HepG2 (cell line): Measurements from ENCODE around the gene HP1BP3. TPM values are rescaled to one million over a fixed set of nuclear protein-coding genes. Genes with fewer than 3 reads are reported as not detected.

Experiments
- FOXA3 ChIP-seq: IDR thresholded peaks from 2 replicates; pipeline ENCODE4 v1.6.1; 2016; ENCODE audit warnings: missing genetic modification reagents, missing compliant biosample characterization
- GZF1 ChIP-seq: sonication (generic); formaldehyde crosslinking; IDR thresholded peaks from 2 replicates; pipeline ENCODE4 v1.5.1; 2020; ENCODE audit warnings: mild to moderate bottlenecking, missing genetic modification reagents
- NBN ChIP-seq: fragments of 450-650 bp; conservative IDR thresholded peaks from 2 replicates; pipeline ENCODE4 v1.6.1; 2017
- SMC3 ChIP-seq: IDR thresholded peaks from 2 replicates; pipeline ENCODE4 v1.6.1; 2011; ENCODE audit warnings: low read length, improper control_type of control experiment
- TBL1XR1 ChIP-seq: fragments of 150-350 bp; IDR thresholded peaks from 2 replicates; pipeline ENCODE4 v1.6.1; 2014; ENCODE audit warnings: borderline replicate concordance, low read length; ENCODE audit not compliant: partially characterized antibody
- TOE1 ChIP-seq: sonication (generic); formaldehyde crosslinking; IDR thresholded peaks from 2 replicates; pipeline ENCODE4 v1.4.0; 2020; ENCODE audit warnings: mild to moderate bottlenecking, missing genetic modification reagents
- ZBTB42 ChIP-seq: sonication (generic); formaldehyde crosslinking; IDR thresholded peaks from 2 replicates; pipeline ENCODE4 v1.5.0; 2020; ENCODE audit warnings: mild to moderate bottlenecking, missing genetic modification reagents
- ZNF138 ChIP-seq: sonication (generic); formaldehyde crosslinking; IDR thresholded peaks from 2 replicates; pipeline ENCODE4 v1.5.0; 2020; ENCODE audit warnings: mild to moderate bottlenecking, low read depth, missing genetic modification reagents
- ZNF232 ChIP-seq: sonication (generic); formaldehyde crosslinking; IDR thresholded peaks from 2 replicates; pipeline ENCODE4 v1.4.0; 2020; ENCODE audit warnings: missing genetic modification reagents, borderline replicate concordance
- ZNF780A ChIP-seq: sonication (generic); formaldehyde crosslinking; IDR thresholded peaks from 2 replicates; pipeline ENCODE4 v1.8.0; 2022; ENCODE audit warnings: mild to moderate bottlenecking, missing genetic modification reagents, moderate library complexity
- polyA plus RNA-seq, 8 experiments: library from polyadenylated mRNA; depleted of rRNA in 3 of 8; stranded (reverse) in 7 of 8; unstranded in 1 of 8; fragments of >200 nt; fragmentation: Illumina TruSeq in 4 of 8; extraction: Trizol in 4 of 8; gene quantifications; 2 replicates each; pipeline versions ENCODE4 v1.2.1 to v1.2.3, GENCODE V29; 2011 to 2016; ENCODE audit warnings: low read depth in 4 of 8, missing spikeins in 1 of 8, mixed read lengths in 1 of 8; ENCODE audit not compliant: insufficient read depth in 1 of 8
- total RNA-seq, 5 experiments: library from RNA; depleted of rRNA; stranded (reverse); fragments of >200 nt; fragmentation: Illumina TruSeq; extraction: Trizol; gene quantifications; 2 replicates each; pipeline ENCODE4 v1.2.3, GENCODE V29; 2016; ENCODE audit warnings: low read depth in 1 of 5
- TF ChIP-seq, protein P1 (sequence below): sonication (generic); formaldehyde crosslinking; IDR thresholded peaks from 2 replicates; pipeline ENCODE4 v1.4.0; 2020; ENCODE audit warnings: missing genetic modification reagents
- TF ChIP-seq, protein P2 (sequence below): sonication (generic); formaldehyde crosslinking; conservative IDR thresholded peaks from 2 replicates; pipeline ENCODE4 v1.5.0; 2020; ENCODE audit warnings: missing genetic modification reagents
- TF ChIP-seq, protein P3 (sequence below): sonication (generic); formaldehyde crosslinking; IDR thresholded peaks from 2 replicates; pipeline ENCODE4 v1.8.0; 2022; ENCODE audit warnings: mild to moderate bottlenecking, missing genetic modification reagents
- TF ChIP-seq, protein P4 (sequence below): sonication (generic); formaldehyde crosslinking; IDR thresholded peaks from 2 replicates; pipeline ENCODE4 v1.4.0; 2020; ENCODE audit warnings: mild to moderate bottlenecking, missing genetic modification reagents
- TF ChIP-seq, protein P5 (sequence below): sonication (generic); formaldehyde crosslinking; conservative IDR thresholded peaks from 2 replicates; pipeline ENCODE4 v1.8.0; 2022; ENCODE audit warnings: mild to moderate bottlenecking, moderate library complexity, missing genetic modification reagents
- TF ChIP-seq, protein P6 (sequence below): sonication (generic); formaldehyde crosslinking; IDR thresholded peaks from 2 replicates; pipeline ENCODE4 v1.4.0; 2020; ENCODE audit warnings: mild to moderate bottlenecking, missing genetic modification reagents, borderline replicate concordance

The HP1BP3 gene
- total and polyA plus RNA-seq, 2 of the 13 experiments (the other 11 are each of a cell fraction or from before 2014, with no cell fraction given): 98.5 to 137 TPM

DNA sequence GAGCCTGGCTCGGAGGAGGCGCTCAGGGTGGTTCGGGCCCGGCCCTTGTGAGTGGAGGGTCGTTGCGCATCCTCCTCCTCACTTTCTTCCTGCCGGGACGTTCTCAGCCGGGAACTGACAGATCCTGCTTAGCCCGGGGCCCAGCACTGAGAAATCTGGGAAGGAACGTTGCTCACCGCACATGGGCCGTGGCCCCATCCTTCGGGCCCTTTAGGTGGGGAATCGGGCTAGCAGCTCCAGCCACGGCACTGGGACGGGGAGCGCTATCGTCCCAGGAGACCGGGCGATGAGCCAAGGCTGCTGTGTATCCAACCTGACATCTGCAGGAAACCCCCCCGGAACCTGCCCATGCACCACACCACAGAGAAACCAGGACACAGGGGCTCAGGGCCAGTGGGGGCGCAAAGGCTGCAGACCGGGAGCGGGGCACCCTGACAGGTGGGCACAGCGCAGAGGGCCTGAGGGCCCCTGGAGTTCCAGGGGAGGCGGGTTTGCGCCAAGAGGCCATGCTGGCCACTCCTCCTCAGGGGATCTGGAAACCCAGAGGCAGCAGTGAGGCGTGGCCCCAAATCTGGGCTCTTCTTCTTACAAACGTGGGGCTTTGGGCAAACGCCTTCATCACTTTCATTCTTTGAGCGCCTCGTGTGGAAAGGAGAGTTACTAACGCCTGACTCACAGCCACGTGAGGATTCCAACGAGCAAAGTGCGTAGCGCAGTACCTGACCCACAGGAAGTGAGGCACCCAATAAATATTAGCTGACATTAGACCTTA, 54.3 kb downstream of the HP1BP3 start, which contains the start of gene SH2D5 (continued):
- TF ChIP-seq, protein P1, sequence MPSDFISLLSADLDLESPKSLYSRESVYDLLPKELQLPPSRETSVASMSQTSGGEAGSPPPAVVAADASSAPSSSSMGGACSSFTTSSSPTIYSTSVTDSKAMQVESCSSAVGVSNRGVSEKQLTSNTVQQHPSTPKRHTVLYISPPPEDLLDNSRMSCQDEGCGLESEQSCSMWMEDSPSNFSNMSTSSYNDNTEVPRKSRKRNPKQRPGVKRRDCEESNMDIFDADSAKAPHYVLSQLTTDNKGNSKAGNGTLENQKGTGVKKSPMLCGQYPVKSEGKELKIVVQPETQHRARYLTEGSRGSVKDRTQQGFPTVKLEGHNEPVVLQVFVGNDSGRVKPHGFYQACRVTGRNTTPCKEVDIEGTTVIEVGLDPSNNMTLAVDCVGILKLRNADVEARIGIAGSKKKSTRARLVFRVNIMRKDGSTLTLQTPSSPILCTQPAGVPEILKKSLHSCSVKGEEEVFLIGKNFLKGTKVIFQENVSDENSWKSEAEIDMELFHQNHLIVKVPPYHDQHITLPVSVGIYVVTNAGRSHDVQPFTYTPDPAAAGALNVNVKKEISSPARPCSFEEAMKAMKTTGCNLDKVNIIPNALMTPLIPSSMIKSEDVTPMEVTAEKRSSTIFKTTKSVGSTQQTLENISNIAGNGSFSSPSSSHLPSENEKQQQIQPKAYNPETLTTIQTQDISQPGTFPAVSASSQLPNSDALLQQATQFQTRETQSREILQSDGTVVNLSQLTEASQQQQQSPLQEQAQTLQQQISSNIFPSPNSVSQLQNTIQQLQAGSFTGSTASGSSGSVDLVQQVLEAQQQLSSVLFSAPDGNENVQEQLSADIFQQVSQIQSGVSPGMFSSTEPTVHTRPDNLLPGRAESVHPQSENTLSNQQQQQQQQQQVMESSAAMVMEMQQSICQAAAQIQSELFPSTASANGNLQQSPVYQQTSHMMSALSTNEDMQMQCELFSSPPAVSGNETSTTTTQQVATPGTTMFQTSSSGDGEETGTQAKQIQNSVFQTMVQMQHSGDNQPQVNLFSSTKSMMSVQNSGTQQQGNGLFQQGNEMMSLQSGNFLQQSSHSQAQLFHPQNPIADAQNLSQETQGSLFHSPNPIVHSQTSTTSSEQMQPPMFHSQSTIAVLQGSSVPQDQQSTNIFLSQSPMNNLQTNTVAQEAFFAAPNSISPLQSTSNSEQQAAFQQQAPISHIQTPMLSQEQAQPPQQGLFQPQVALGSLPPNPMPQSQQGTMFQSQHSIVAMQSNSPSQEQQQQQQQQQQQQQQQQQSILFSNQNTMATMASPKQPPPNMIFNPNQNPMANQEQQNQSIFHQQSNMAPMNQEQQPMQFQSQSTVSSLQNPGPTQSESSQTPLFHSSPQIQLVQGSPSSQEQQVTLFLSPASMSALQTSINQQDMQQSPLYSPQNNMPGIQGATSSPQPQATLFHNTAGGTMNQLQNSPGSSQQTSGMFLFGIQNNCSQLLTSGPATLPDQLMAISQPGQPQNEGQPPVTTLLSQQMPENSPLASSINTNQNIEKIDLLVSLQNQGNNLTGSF (CRISPR knock-in tag): peak; percentile 24; the same call in 1 of the 2 replicates
- TF ChIP-seq ZNF232 (CRISPR knock-in tag): peak; percentile 87; the same call in 1 of the 2 replicates
- no peak for TF ChIP-seq TOE1 (CRISPR knock-in tag)
- TF ChIP-seq, protein P2, sequence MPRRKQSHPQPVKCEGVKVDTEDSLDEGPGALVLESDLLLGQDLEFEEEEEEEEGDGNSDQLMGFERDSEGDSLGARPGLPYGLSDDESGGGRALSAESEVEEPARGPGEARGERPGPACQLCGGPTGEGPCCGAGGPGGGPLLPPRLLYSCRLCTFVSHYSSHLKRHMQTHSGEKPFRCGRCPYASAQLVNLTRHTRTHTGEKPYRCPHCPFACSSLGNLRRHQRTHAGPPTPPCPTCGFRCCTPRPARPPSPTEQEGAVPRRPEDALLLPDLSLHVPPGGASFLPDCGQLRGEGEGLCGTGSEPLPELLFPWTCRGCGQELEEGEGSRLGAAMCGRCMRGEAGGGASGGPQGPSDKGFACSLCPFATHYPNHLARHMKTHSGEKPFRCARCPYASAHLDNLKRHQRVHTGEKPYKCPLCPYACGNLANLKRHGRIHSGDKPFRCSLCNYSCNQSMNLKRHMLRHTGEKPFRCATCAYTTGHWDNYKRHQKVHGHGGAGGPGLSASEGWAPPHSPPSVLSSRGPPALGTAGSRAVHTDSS (CRISPR knock-in tag): no peak
- TF ChIP-seq, protein P3, sequence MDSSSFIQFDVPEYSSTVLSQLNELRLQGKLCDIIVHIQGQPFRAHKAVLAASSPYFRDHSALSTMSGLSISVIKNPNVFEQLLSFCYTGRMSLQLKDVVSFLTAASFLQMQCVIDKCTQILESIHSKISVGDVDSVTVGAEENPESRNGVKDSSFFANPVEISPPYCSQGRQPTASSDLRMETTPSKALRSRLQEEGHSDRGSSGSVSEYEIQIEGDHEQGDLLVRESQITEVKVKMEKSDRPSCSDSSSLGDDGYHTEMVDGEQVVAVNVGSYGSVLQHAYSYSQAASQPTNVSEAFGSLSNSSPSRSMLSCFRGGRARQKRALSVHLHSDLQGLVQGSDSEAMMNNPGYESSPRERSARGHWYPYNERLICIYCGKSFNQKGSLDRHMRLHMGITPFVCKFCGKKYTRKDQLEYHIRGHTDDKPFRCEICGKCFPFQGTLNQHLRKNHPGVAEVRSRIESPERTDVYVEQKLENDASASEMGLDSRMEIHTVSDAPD: no peak
- TF ChIP-seq, protein P4, sequence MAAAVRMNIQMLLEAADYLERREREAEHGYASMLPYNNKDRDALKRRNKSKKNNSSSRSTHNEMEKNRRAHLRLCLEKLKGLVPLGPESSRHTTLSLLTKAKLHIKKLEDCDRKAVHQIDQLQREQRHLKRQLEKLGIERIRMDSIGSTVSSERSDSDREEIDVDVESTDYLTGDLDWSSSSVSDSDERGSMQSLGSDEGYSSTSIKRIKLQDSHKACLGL (CRISPR knock-in tag): no peak; the same call in 1 of the 2 replicates
- TF ChIP-seq ZBTB42 (CRISPR knock-in tag): no peak; the same call in 1 of the 2 replicates
- TF ChIP-seq, protein P5, sequence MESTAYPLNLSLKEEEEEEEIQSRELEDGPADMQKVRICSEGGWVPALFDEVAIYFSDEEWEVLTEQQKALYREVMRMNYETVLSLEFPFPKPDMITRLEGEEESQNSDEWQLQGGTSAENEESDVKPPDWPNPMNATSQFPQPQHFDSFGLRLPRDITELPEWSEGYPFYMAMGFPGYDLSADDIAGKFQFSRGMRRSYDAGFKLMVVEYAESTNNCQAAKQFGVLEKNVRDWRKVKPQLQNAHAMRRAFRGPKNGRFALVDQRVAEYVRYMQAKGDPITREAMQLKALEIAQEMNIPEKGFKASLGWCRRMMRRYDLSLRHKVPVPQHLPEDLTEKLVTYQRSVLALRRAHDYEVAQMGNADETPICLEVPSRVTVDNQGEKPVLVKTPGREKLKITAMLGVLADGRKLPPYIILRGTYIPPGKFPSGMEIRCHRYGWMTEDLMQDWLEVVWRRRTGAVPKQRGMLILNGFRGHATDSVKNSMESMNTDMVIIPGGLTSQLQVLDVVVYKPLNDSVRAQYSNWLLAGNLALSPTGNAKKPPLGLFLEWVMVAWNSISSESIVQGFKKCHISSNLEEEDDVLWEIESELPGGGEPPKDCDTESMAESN (CRISPR knock-in tag): no peak; the same call in 1 of the 2 replicates
- no peak for TF ChIP-seq ZNF138
- peak; percentile 47; the same call in 1 of the 2 replicates for TF ChIP-seq FOXA3 (CRISPR knock-in tag)
- TF ChIP-seq NBN: no peak
- TF ChIP-seq ZNF780A: no peak
- TF ChIP-seq, protein P6, sequence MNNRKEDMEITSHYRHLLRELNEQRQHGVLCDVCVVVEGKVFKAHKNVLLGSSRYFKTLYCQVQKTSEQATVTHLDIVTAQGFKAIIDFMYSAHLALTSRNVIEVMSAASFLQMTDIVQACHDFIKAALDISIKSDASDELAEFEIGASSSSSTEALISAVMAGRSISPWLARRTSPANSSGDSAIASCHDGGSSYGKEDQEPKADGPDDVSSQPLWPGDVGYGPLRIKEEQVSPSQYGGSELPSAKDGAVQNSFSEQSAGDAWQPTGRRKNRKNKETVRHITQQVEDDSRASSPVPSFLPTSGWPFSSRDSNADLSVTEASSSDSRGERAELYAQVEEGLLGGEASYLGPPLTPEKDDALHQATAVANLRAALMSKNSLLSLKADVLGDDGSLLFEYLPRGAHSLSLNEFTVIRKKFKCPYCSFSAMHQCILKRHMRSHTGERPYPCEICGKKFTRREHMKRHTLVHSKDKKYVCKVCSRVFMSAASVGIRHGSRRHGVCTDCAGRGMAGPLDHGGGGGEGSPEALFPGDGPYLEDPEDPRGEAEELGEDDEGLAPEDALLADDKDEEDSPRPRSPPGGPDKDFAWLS: no peak
- peak; percentile 77; the same call in 1 of the 2 replicates for TF ChIP-seq GZF1 (CRISPR knock-in tag)
- TF ChIP-seq TBL1XR1: no peak
- no peak for TF ChIP-seq SMC3
